Measurements from ENCODE around the gene HSPB8.

GRCh38 chr12:119147847-119148448, 30.8 kb upstream of the HSPB8 start:
- TF ChIP-seq, protein P1, sequence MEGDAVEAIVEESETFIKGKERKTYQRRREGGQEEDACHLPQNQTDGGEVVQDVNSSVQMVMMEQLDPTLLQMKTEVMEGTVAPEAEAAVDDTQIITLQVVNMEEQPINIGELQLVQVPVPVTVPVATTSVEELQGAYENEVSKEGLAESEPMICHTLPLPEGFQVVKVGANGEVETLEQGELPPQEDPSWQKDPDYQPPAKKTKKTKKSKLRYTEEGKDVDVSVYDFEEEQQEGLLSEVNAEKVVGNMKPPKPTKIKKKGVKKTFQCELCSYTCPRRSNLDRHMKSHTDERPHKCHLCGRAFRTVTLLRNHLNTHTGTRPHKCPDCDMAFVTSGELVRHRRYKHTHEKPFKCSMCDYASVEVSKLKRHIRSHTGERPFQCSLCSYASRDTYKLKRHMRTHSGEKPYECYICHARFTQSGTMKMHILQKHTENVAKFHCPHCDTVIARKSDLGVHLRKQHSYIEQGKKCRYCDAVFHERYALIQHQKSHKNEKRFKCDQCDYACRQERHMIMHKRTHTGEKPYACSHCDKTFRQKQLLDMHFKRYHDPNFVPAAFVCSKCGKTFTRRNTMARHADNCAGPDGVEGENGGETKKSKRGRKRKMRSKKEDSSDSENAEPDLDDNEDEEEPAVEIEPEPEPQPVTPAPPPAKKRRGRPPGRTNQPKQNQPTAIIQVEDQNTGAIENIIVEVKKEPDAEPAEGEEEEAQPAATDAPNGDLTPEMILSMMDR (IDR thresholded peaks at IDR 0.05), result no peak
- TF ChIP-seq POLR2A (IDR thresholded peaks at IDR 0.05), result no peak
